Left hindlimb (tissue), 1 donor: ENCODE data around the gene CAMTA1.
A peak's percentile ranks its signal among the peaks of the same experiment; 100 is the strongest.

Source experiments
- DNase-seq: peaks from one replicate; pipeline ENCODE4 v3.0.0-alpha.2; 2018

CAMTA1 gene

GRCh38 chr1:6962996-6963911, 178.0 kb downstream of the CAMTA1 start:
- peak; percentile 64 for DNase-seq

- no peak for DNase-seq
These were observed 178.7 kb downstream of the CAMTA1 start for GRCh38 chr1:6963912-6964307.

GRCh38 chr1:6965083-6965934, 180.1 kb downstream of the CAMTA1 start:
- DNase-seq: no peak

- DNase-seq: no peak
These were observed 180.6 kb downstream of the CAMTA1 start for GRCh38 chr1:6965935-6966241.

- no peak for DNase-seq
These were observed 181.1 kb downstream of the CAMTA1 start for GRCh38 chr1:6966326-6966725.

- no peak for DNase-seq
These were observed 182.3 kb downstream of the CAMTA1 start for GRCh38 chr1:6967431-6968111.

GRCh38 chr1:6969106-6969505, 183.9 kb downstream of the CAMTA1 start:
- no peak for DNase-seq

- no peak for DNase-seq
These were observed 184.5 kb downstream of the CAMTA1 start for GRCh38 chr1:6969762-6970161.

- DNase-seq: no peak
These were observed 185.0 kb downstream of the CAMTA1 start for GRCh38 chr1:6970221-6970620.

- no peak for DNase-seq
These were observed 185.8 kb downstream of the CAMTA1 start for GRCh38 chr1:6971048-6971447.

GRCh38 chr1:6971699-6972098, 186.4 kb downstream of the CAMTA1 start:
- DNase-seq: no peak

GRCh38 chr1:6972399-6972798, 187.1 kb downstream of the CAMTA1 start:
- no peak for DNase-seq

GRCh38 chr1:6975331-6976043, 190.2 kb downstream of the CAMTA1 start:
- DNase-seq: no peak

- DNase-seq: no peak
These were observed 190.8 kb downstream of the CAMTA1 start for GRCh38 chr1:6976044-6976375.

GRCh38 chr1:6979003-6979613, 193.9 kb downstream of the CAMTA1 start:
- no peak for DNase-seq

- DNase-seq: no peak
These were observed 196.3 kb downstream of the CAMTA1 start for GRCh38 chr1:6981595-6981994.

GRCh38 chr1:6982443-6982842, 197.2 kb downstream of the CAMTA1 start:
- DNase-seq: no peak

GRCh38 chr1:6982860-6983259, 197.6 kb downstream of the CAMTA1 start:
- no peak for DNase-seq

- DNase-seq: no peak
These were observed 199.3 kb downstream of the CAMTA1 start for GRCh38 chr1:6984536-6984935.

- DNase-seq: peak; percentile 92
These were observed 199.7 kb downstream of the CAMTA1 start for GRCh38 chr1:6984986-6985385.

GRCh38 chr1:6985549-6986276, 200.5 kb downstream of the CAMTA1 start:
- DNase-seq: no peak

GRCh38 chr1:6986281-6986680, 201.0 kb downstream of the CAMTA1 start:
- DNase-seq: no peak
